Activated CD4-positive, alpha-beta T cell treated with anti-CD3 and anti-CD28 coated beads for 24 hours (primary cell): ENCODE measurements around the gene CARMIL1.
"Not testable (repeated sequence)": the region's sequence is repeated elsewhere in the genome, so short reads cannot be mapped to it uniquely, and the experiment has no call there.

Experiments used
- DNase-seq, 2 donors: peaks; one replicate each; pipeline ENCODE4 v3.0.0-alpha.2; 2020; ENCODE audit warnings: low read depth in 2 of 2

CARMIL1 gene

GRCh38 chr6:25558155-25558817, 279.1 kb downstream of the CARMIL1 start:
- DNase-seq: no peak

- DNase-seq: no peak
These were observed 281.7 kb downstream of the CARMIL1 start for GRCh38 chr6:25560865-25561264.

GRCh38 chr6:25564943-25565342, 285.8 kb downstream of the CARMIL1 start:
- DNase-seq: no peak

- no peak for DNase-seq
These were observed 291.4 kb downstream of the CARMIL1 start for GRCh38 chr6:25570578-25570977.

- DNase-seq: no peak
These were observed 297.7 kb downstream of the CARMIL1 start for GRCh38 chr6:25576919-25577318.

- no peak for DNase-seq
These were observed 299.4 kb downstream of the CARMIL1 start for GRCh38 chr6:25578538-25578937.

- no peak for DNase-seq
These were observed 300.3 kb downstream of the CARMIL1 start for GRCh38 chr6:25579391-25579883.

- DNase-seq: no peak
These were observed 300.8 kb downstream of the CARMIL1 start for GRCh38 chr6:25579902-25580495.

- DNase-seq: no peak
These were observed 302.9 kb downstream of the CARMIL1 start for GRCh38 chr6:25582101-25582500.

- no peak for DNase-seq
These were observed 303.9 kb downstream of the CARMIL1 start for GRCh38 chr6:25583099-25583498.

GRCh38 chr6:25583906-25584305, 304.7 kb downstream of the CARMIL1 start:
- DNase-seq: no peak

GRCh38 chr6:25585225-25585624, 306.1 kb downstream of the CARMIL1 start:
- DNase-seq: no peak

GRCh38 chr6:25586119-25586518, 306.9 kb downstream of the CARMIL1 start:
- not testable (repeated sequence) for DNase-seq

GRCh38 chr6:25586927-25587326, 307.8 kb downstream of the CARMIL1 start:
- DNase-seq: no peak

- no peak for DNase-seq
These were observed 311.8 kb downstream of the CARMIL1 start for GRCh38 chr6:25590986-25591385.

- DNase-seq: no peak
These were observed 318.0 kb downstream of the CARMIL1 start for GRCh38 chr6:25596928-25597818.

GRCh38 chr6:25599516-25600085, 320.4 kb downstream of the CARMIL1 start:
- no peak for DNase-seq

GRCh38 chr6:25601800-25602673, 322.9 kb downstream of the CARMIL1 start:
- DNase-seq: no peak

GRCh38 chr6:25602674-25602982, 323.5 kb downstream of the CARMIL1 start:
- no peak for DNase-seq

- DNase-seq: no peak
These were observed 324.1 kb downstream of the CARMIL1 start for GRCh38 chr6:25603251-25603650.

- DNase-seq: no peak
These were observed 327.0 kb downstream of the CARMIL1 start for GRCh38 chr6:25606151-25606550.
